ENCODE data around the gene ANGPT4.
"Not testable (repeated sequence)": the region's sequence is repeated elsewhere in the genome, so short reads cannot be mapped to it uniquely, and the experiment has no call there.

The ANGPT4 gene

DNA sequence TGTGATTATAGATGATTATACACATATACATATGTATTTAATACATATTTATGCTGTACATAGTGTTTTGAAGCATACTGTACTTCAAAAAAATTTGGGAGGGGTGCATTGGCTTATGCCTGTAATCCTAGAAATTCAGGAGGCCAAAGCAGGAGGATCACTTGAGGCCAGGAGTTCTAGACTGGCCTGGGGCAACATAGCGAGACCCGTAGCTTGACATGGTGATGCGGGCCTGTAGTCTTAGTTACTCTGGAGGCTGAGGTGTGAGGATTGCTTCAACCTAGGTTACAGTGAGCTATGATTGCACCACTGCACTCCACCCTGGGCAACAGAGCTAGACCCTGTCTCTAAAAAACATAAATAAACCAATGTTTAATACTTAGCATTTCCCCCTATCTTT lies 84.2 kb downstream of the ANGPT4 start:
- TF ChIP-seq, protein P1, sequence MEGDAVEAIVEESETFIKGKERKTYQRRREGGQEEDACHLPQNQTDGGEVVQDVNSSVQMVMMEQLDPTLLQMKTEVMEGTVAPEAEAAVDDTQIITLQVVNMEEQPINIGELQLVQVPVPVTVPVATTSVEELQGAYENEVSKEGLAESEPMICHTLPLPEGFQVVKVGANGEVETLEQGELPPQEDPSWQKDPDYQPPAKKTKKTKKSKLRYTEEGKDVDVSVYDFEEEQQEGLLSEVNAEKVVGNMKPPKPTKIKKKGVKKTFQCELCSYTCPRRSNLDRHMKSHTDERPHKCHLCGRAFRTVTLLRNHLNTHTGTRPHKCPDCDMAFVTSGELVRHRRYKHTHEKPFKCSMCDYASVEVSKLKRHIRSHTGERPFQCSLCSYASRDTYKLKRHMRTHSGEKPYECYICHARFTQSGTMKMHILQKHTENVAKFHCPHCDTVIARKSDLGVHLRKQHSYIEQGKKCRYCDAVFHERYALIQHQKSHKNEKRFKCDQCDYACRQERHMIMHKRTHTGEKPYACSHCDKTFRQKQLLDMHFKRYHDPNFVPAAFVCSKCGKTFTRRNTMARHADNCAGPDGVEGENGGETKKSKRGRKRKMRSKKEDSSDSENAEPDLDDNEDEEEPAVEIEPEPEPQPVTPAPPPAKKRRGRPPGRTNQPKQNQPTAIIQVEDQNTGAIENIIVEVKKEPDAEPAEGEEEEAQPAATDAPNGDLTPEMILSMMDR (IDR thresholded peaks at IDR 0.05; ENCODE audit: insufficient read depth, low read length, poor library complexity, severe bottlenecking): no peak
- no peak for DNase-seq (ENCODE audit: extremely low read depth, insufficient read length)
- no peak overlapping the region for H3K4me3 ChIP-seq (replicated peaks; ENCODE audit: low read depth, low read length)
- H3K27me3 ChIP-seq (replicated peaks; ENCODE audit: control insufficient read depth, insufficient read depth, low read length): no peaks in the 10 kb centered on the region
- H3K36me3 ChIP-seq (ENCODE audit: control insufficient read depth, insufficient read depth, low read length): no peaks in the 10 kb centered on the region

DNA sequence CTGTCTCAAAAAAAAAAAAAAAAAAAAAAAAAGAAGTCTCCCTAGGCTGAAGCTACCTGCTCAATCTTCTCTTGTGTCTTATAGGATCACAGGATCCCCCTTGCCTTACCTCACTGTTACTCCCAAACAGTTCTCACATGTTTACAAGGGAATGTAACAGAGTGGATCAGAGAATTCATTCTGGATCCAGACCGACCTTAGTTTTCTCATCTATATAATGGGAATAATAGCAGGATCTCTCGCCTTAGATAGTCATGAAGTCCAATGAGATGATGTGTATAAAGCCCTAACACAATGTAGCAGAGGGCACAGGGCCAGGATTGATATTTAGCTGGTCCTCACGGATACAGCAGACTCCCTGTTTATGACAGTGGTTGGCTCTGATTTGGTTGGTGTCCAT lies 84.9 kb downstream of the ANGPT4 start:
- no peak for DNase-seq (ENCODE audit: extremely low read depth, insufficient read length)
- Histone ChIP-seq H3K27me3 (replicated peaks; ENCODE audit: control insufficient read depth, insufficient read depth, low read length) (no peaks in the 10 kb centered on the region), H3K4me3 (replicated peaks; ENCODE audit: low read depth, low read length) (no peak overlapping the region), H3K36me3 (ENCODE audit: control insufficient read depth, insufficient read depth, low read length) (no peaks in the 10 kb centered on the region)
- TF ChIP-seq, protein P1 (IDR thresholded peaks at IDR 0.05; ENCODE audit: insufficient read depth, low read length, poor library complexity, severe bottlenecking): no peak

DNA sequence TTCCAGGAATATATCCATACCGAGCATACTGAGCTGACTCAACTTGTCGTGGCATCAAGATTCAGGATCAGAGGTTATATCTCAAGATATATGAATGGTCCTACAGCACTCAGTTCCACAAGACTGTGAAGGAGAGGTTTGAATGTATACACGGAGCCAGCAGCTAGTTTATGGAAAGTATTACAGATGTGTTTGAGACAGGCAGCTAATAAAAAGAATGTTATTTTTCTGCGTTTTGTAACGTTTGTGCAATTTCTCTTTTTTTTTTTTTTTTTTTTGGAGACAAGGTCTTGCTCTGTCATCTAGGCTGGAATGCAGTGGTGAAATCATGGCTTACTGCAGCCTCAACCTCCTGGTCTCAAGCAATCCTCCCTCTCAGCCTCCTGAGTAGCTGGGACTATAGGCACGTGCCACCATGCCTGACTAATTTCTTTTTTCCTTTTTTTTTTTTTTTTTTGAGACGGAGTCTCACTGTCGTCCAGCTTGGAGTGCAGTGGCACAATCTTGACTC lies 86.1 kb downstream of the ANGPT4 start:
- no peak for DNase-seq (ENCODE audit: extremely low read depth, insufficient read length)
- Histone ChIP-seq H3K27me3 (replicated peaks; ENCODE audit: control insufficient read depth, insufficient read depth, low read length) (no peaks in the 10 kb centered on the region), H3K36me3 (ENCODE audit: control insufficient read depth, insufficient read depth, low read length) (no peaks in the 10 kb centered on the region), H3K4me3 (replicated peaks; ENCODE audit: low read depth, low read length) (no peak overlapping the region)
- TF ChIP-seq, protein P1 (IDR thresholded peaks at IDR 0.05; ENCODE audit: insufficient read depth, low read length, poor library complexity, severe bottlenecking): no peak

DNA sequence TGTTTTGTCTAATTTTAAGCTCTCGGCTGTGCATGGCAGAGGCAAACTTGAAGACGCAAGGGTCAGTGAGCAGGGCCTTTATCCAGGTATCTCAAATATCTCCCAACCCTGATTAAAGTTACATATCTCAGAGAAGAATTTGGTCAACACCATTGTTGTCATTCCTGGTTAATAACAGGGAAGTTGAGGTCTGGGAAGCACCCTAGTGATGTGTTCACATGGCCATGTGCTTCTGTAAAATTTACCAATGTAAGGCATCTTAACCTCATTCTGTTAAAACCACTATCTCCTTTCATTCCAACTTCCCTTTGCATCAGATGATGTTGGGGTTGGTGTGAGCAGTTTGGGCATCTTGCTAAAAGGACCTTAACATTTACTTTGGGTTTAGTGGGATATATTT lies 86.6 kb downstream of the ANGPT4 start:
- no peak for DNase-seq (ENCODE audit: extremely low read depth, insufficient read length)
- no peaks in the 10 kb centered on the region for H3K27me3 ChIP-seq (replicated peaks; ENCODE audit: control insufficient read depth, insufficient read depth, low read length)
- TF ChIP-seq, protein P1 (IDR thresholded peaks at IDR 0.05; ENCODE audit: insufficient read depth, low read length, poor library complexity, severe bottlenecking): no peak

DNA sequence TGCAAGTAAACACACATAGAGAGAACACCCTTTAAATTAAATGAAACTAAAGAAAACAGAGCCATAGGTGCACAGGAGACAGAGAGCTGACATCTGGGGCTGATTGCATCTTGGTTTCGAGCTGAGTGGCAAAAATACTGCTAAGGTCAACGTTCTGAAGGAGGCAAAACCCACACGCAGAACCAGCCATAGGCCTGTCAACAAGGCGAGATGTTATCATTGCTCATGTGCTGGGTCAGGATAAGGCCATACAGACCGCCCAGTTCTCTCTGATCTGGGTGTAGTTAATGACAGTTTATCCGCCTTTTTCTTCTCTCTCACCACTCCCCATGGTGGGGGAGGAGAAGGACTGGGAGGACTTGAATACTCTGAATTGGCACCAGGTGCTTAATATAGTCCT lies 87.1 kb downstream of the ANGPT4 start:
- no peak for DNase-seq (ENCODE audit: extremely low read depth, insufficient read length)
- H3K4me3 ChIP-seq (replicated peaks; ENCODE audit: low read depth, low read length): no peak overlapping the region
- no peaks in the 10 kb centered on the region for H3K36me3 ChIP-seq (ENCODE audit: control insufficient read depth, insufficient read depth, low read length)
- TF ChIP-seq, protein P1 (IDR thresholded peaks at IDR 0.05; ENCODE audit: insufficient read depth, low read length, poor library complexity, severe bottlenecking): no peak
- no peaks in the 10 kb centered on the region for H3K27me3 ChIP-seq (replicated peaks; ENCODE audit: control insufficient read depth, insufficient read depth, low read length)

More for the DNA sequence above, 86.6 kb downstream of the ANGPT4 start:
- Histone ChIP-seq H3K36me3 (ENCODE audit: control insufficient read depth, insufficient read depth, low read length) (no peaks in the 10 kb centered on the region), H3K4me3 (replicated peaks; ENCODE audit: low read depth, low read length) (no peak overlapping the region)

DNA sequence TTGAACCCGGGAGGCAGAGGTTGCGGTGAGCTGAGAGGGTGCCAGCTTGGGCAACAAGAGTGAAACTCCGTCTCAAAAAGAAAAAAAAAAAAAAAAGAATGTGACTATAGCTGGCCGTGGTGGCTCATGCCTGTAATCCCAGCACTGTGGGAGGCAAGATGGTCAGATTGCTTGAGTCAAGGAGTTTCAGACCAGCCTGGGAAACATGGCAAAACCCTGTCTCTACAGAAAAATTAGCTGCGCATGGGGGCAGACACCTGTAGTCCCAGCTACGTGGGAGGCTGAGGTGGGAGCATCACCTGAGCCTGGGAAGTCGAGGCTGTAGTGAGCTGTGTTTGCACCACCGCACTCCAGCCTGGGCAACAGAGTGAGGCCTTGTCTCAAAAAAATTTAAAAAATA lies 88.2 kb downstream of the ANGPT4 start:
- H3K36me3 ChIP-seq (ENCODE audit: control insufficient read depth, insufficient read depth, low read length); H3K27me3 ChIP-seq (replicated peaks; ENCODE audit: control insufficient read depth, insufficient read depth, low read length); DNase-seq (ENCODE audit: extremely low read depth, insufficient read length); H3K4me3 ChIP-seq (replicated peaks; ENCODE audit: low read depth, low read length): not testable (repeated sequence)
